CD14-positive monocyte (primary cell): Measurements from ENCODE around the gene PTTG1. TPM values are rescaled to one million over a fixed set of nuclear protein-coding genes. Genes with fewer than 3 reads are reported as not detected.

Experiments used
- DNase-seq, 3 donors: peaks; one replicate each; pipeline ENCODE4 v3.0.0-alpha.2; 2011 to 2022
- H2AFZ ChIP-seq: 2 replicates; pipeline ENCODE4 v1.6.0; 2012; ENCODE audit warnings: mild to moderate bottlenecking, low read depth, low read length, inconsistent platforms; ENCODE audit not compliant: insufficient read depth, poor library complexity, severe bottlenecking
- H3K27ac ChIP-seq, 2 donors: 1 replicate in 1 of 2; 2 replicates in 1 of 2; pipeline ENCODE4 v1.5.1; 2012 to 2013; ENCODE audit warnings: low read length in 2 of 2, control low read depth in 1 of 2, inconsistent platforms in 1 of 2, low read depth in 1 of 2, mild to moderate bottlenecking in 1 of 2
- H3K27me3 ChIP-seq, 2 donors: one replicate each; pipeline versions ENCODE4 v1.6.0 to v1.6.1; 2011 to 2013; ENCODE audit warnings: low read length in 2 of 2; ENCODE audit not compliant: control insufficient read depth in 2 of 2, insufficient read depth in 2 of 2
- H3K36me3 ChIP-seq, 2 donors: replicated peaks in 1 of 2; 1 replicate in 1 of 2; 2 replicates in 1 of 2; pipeline versions ENCODE4 v1.5.1 to v1.6.1; 2012 to 2013; ENCODE audit warnings: low read length in 2 of 2, control low read depth in 1 of 2, inconsistent platforms in 1 of 2, mild to moderate bottlenecking in 1 of 2; ENCODE audit not compliant: insufficient read depth in 2 of 2, control insufficient read depth in 1 of 2
- H3K4me1 ChIP-seq, 2 donors: 1 replicate in 1 of 2; 2 replicates in 1 of 2; pipeline versions ENCODE4 v1.5.1 to v1.6.1; 2012 to 2013; ENCODE audit warnings: low read length in 2 of 2, control low read depth in 1 of 2, inconsistent platforms in 1 of 2, mild to moderate bottlenecking in 1 of 2, moderate library complexity in 1 of 2; ENCODE audit not compliant: insufficient read depth in 2 of 2, control insufficient read depth in 1 of 2
- H3K4me2 ChIP-seq: replicated peaks from 2 replicates; pipeline ENCODE3; 2012; ENCODE audit warnings: low read length, moderate library complexity, mild to moderate bottlenecking; ENCODE audit not compliant: poor library complexity, severe bottlenecking; ENCODE audit errors: extremely low read depth
- H3K4me3 ChIP-seq, 3 experiments: fragments of 200-600 bp in 1 of 3; sonication (generic) in 1 of 3; replicated peaks in 1 of 3; 1 replicate in 2 of 3; 2 replicates in 1 of 3; pipeline ENCODE4 v1.5.1; 2011 to 2013; ENCODE audit warnings: low read length in 3 of 3, mild to moderate bottlenecking in 3 of 3, control low read depth in 2 of 3, low read depth in 2 of 3, inconsistent platforms in 1 of 3, moderate library complexity in 1 of 3
- H3K79me2 ChIP-seq: 2 replicates; pipeline ENCODE4 v1.6.0; 2012; ENCODE audit warnings: mild to moderate bottlenecking, control low read depth, inconsistent platforms, low read length, moderate library complexity; ENCODE audit not compliant: insufficient read depth
- H3K9ac ChIP-seq: 2 replicates; pipeline ENCODE4 v1.6.0; 2017; ENCODE audit warnings: low read length, mild to moderate bottlenecking; ENCODE audit not compliant: insufficient read depth, poor library complexity, severe bottlenecking
- H3K9me3 ChIP-seq, 2 donors: replicated peaks in 1 of 2; 1 replicate in 1 of 2; 2 replicates in 1 of 2; pipeline versions ENCODE4 v1.5.1 to v1.6.1; 2012 to 2013; ENCODE audit warnings: low read length in 2 of 2, control low read depth in 1 of 2; ENCODE audit not compliant: control insufficient read depth in 1 of 2, insufficient read depth in 1 of 2
- H4K20me1 ChIP-seq: 2 replicates; pipeline ENCODE4 v1.6.0; 2012; ENCODE audit warnings: mild to moderate bottlenecking, low read length, control low read depth, moderate library complexity; ENCODE audit not compliant: insufficient read depth
- H3K27ac Mint-ChIP-seq, 7 donors: one replicate each; pipeline ENCODE4 v1.8.0; 2020; ENCODE audit warnings: mild to moderate bottlenecking in 7 of 7, mixed read lengths in 7 of 7, moderate library complexity in 6 of 7, inconsistent platforms in 2 of 7
- H3K27me3 Mint-ChIP-seq, 3 donors: one replicate each; pipeline ENCODE4 v1.8.0; 2021 to 2022; ENCODE audit warnings: low read depth in 3 of 3, mild to moderate bottlenecking in 3 of 3, mixed read lengths in 3 of 3, moderate library complexity in 3 of 3, inconsistent platforms in 1 of 3
- H3K36me3 Mint-ChIP-seq, 2 donors: one replicate each; pipeline ENCODE4 v1.8.0; 2020; ENCODE audit warnings: mixed read lengths in 2 of 2, inconsistent platforms in 1 of 2, mild to moderate bottlenecking in 1 of 2
- H3K4me1 Mint-ChIP-seq: one replicate; pipeline ENCODE4 v1.8.0; 2020; ENCODE audit warnings: mild to moderate bottlenecking, mixed read lengths
- H3K4me3 Mint-ChIP-seq, 2 donors: one replicate each; pipeline ENCODE4 v1.8.0; 2020; ENCODE audit warnings: mild to moderate bottlenecking in 2 of 2, mixed read lengths in 2 of 2, moderate library complexity in 1 of 2
- H3K9me3 Mint-ChIP-seq, 7 donors: one replicate each; pipeline ENCODE4 v1.8.0; 2020 to 2022; ENCODE audit warnings: mixed read lengths in 7 of 7, mild to moderate bottlenecking in 6 of 7, moderate library complexity in 6 of 7, inconsistent platforms in 2 of 7
- WGBS: methylation state at CpG from one replicate; pipeline ENCODE4 v1.1.5; 2013; ENCODE audit warnings: missing lambda C conversion rate; ENCODE audit not compliant: insufficient coverage; 5-methylcytosine and 5-hydroxymethylcytosine counted together
- intact Hi-C, 2 donors: fragments of 100-400 bp; cut with micrococcal nuclease; formaldehyde crosslinking; loops; one replicate each; pipeline versions ENCODE4 v1.15.0 to v1.15.1; 2023
- polyA plus RNA-seq, 3 donors: library from polyadenylated mRNA; depleted of rRNA in 1 of 3; unstranded in 2 of 3; stranded (reverse) in 1 of 3; fragments of 300-500 nt in 2 of 3; fragments of >200 nt in 1 of 3; fragmentation: Illumina TruSeq in 2 of 3; gene quantifications; 1 replicate in 2 of 3; 2 replicates in 1 of 3; pipeline ENCODE4 v1.2.3, GENCODE V29; 2012 to 2021
- TF ChIP-seq, protein P1 (sequence below): fragments of 200-600 bp; IDR thresholded peaks from one replicate; pipeline ENCODE4 v1.8.0; 2022; ENCODE audit warnings: antibody characterized with exemption, mild to moderate bottlenecking

Gene PTTG1
- polyA plus RNA-seq, 3 donors, result 2.5 to 3.6 (median 3.3) TPM

- Histone ChIP-seq H3K27me3 (no peaks in the 10 kb centered on the region), H3K27ac (no peak overlapping the region), H3K36me3 (no peaks in the 10 kb centered on the region), H3K4me3 (no peak overlapping the region), H3K9me3 (no peaks in the 10 kb centered on the region), H3K79me2 (no peaks in the 10 kb centered on the region), H3K4me2 (no peak overlapping the region), H4K20me1 (no peaks in the 10 kb centered on the region), H3K9ac (no peak overlapping the region), H2AFZ (no peak overlapping the region), H3K4me1 (peaks cover 8 to 13% of the 10 kb centered on the region in 2 donors)
- Mint-ChIP-seq H3K36me3 (no peaks in the 10 kb centered on the region), H3K4me1 (peaks cover 11% of the 10 kb centered on the region), H3K9me3 (peaks cover 0 to 5% (median 0%) of the 10 kb centered on the region in 7 donors), H3K4me3 (no peak overlapping the region), H3K27me3 (peaks cover 0 to 2% (median 0%) of the 10 kb centered on the region in 3 donors), H3K27ac (no peak overlapping the region)
- DNase-seq, result no peak
- intact Hi-C loops, result no loop called here
- TF ChIP-seq, protein P1, sequence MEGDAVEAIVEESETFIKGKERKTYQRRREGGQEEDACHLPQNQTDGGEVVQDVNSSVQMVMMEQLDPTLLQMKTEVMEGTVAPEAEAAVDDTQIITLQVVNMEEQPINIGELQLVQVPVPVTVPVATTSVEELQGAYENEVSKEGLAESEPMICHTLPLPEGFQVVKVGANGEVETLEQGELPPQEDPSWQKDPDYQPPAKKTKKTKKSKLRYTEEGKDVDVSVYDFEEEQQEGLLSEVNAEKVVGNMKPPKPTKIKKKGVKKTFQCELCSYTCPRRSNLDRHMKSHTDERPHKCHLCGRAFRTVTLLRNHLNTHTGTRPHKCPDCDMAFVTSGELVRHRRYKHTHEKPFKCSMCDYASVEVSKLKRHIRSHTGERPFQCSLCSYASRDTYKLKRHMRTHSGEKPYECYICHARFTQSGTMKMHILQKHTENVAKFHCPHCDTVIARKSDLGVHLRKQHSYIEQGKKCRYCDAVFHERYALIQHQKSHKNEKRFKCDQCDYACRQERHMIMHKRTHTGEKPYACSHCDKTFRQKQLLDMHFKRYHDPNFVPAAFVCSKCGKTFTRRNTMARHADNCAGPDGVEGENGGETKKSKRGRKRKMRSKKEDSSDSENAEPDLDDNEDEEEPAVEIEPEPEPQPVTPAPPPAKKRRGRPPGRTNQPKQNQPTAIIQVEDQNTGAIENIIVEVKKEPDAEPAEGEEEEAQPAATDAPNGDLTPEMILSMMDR, result no peak
- 83% methylated on average over 1 of the region's 1 CpG for WGBS
Observed at GRCh38 chr5:160448886-160449285, 27.2 kb downstream of the PTTG1 start.

GRCh38 chr5:160449458-160449857 is 27.8 kb downstream of the PTTG1 start:
- Mint-ChIP-seq H3K9me3 (peaks cover 0 to 5% (median 0%) of the 10 kb centered on the region in 7 donors), H3K36me3 (no peaks in the 10 kb centered on the region), H3K4me1 (peaks cover 11% of the 10 kb centered on the region), H3K27ac (no peak overlapping the region), H3K27me3 (peaks cover 2 to 8% (median 3%) of the 10 kb centered on the region in 3 donors), H3K4me3 (no peak overlapping the region)
- Histone ChIP-seq H3K27ac (no peak overlapping the region), H3K9ac (no peak overlapping the region), H3K36me3 (no peaks in the 10 kb centered on the region), H3K9me3 (no peaks in the 10 kb centered on the region), H3K4me3 (no peak overlapping the region), H3K79me2 (no peaks in the 10 kb centered on the region), H4K20me1 (no peaks in the 10 kb centered on the region), H2AFZ (no peak overlapping the region), H3K4me2 (no peak overlapping the region), H3K27me3 (no peaks in the 10 kb centered on the region), H3K4me1 (peaks cover 8 to 13% of the 10 kb centered on the region in 2 donors)
- intact Hi-C loops, result no loop called here
- 88% methylated on average over 1 of the region's 3 CpGs for WGBS
- DNase-seq, result no peak
- TF ChIP-seq, protein P1, result no peak
